Nephron progenitor cell (in vitro differentiated cells): ENCODE data around the gene RNF183.
A peak's percentile ranks its signal among the peaks of the same experiment; 100 is the strongest.

ENCODE experiments used
- DNase-seq: peaks from one replicate; pipeline ENCODE4 v3.0.0; 2021
- H3K27ac Mint-ChIP-seq: 2 replicates; pipeline ENCODE4 v1.8.0; 2021; ENCODE audit warnings: mild to moderate bottlenecking, moderate library complexity, mixed read lengths
- H3K27me3 Mint-ChIP-seq: 2 replicates; pipeline ENCODE4 v1.8.0; 2021; ENCODE audit warnings: mild to moderate bottlenecking, low read depth, mixed read lengths; ENCODE audit not compliant: poor library complexity
- H3K36me3 Mint-ChIP-seq: 2 replicates; pipeline ENCODE4 v1.8.0; 2021; ENCODE audit warnings: low read depth, mixed read lengths
- H3K4me1 Mint-ChIP-seq: 2 replicates; pipeline ENCODE4 v1.8.0; 2021; ENCODE audit warnings: mixed read lengths
- H3K4me3 Mint-ChIP-seq: 2 replicates; pipeline ENCODE4 v1.8.0; 2021; ENCODE audit warnings: mild to moderate bottlenecking, moderate library complexity, mixed read lengths
- H3K9me3 Mint-ChIP-seq: 2 replicates; pipeline ENCODE4 v1.8.0; 2021; ENCODE audit warnings: mild to moderate bottlenecking, moderate library complexity, mixed read lengths
- TF ChIP-seq, protein P1 (sequence below): fragments of 200-600 bp; sonication (generic); IDR thresholded peaks from 2 replicates; pipeline ENCODE4 v1.5.0; 2021; ENCODE audit warnings: antibody characterized with exemption

Gene RNF183

DNA sequence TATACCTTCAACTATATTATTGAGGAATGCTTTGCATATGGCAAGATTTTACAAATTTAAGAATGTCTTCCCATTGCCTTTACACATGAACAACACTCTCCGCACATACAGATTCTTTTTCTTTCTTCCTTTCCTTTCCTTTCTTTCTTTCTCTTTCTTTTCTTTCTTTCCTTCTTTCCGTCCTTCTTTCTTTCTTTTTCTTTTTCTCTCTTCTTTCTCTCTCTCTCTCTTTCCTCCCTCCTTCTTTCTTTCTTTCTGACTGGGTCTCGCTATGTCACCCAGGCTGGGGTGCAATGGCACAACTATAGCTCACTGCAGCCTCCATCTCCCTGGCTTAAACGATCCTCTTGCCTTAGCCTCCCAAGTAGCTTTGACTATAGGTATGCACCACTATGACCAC, 23.1 kb upstream of the RNF183 start:
- TF ChIP-seq, protein P1, sequence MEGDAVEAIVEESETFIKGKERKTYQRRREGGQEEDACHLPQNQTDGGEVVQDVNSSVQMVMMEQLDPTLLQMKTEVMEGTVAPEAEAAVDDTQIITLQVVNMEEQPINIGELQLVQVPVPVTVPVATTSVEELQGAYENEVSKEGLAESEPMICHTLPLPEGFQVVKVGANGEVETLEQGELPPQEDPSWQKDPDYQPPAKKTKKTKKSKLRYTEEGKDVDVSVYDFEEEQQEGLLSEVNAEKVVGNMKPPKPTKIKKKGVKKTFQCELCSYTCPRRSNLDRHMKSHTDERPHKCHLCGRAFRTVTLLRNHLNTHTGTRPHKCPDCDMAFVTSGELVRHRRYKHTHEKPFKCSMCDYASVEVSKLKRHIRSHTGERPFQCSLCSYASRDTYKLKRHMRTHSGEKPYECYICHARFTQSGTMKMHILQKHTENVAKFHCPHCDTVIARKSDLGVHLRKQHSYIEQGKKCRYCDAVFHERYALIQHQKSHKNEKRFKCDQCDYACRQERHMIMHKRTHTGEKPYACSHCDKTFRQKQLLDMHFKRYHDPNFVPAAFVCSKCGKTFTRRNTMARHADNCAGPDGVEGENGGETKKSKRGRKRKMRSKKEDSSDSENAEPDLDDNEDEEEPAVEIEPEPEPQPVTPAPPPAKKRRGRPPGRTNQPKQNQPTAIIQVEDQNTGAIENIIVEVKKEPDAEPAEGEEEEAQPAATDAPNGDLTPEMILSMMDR = no peak
- H3K9me3 Mint-ChIP-seq = no peaks in the 10 kb centered on the region
- no peak for DNase-seq
- no peak overlapping the region for H3K27ac Mint-ChIP-seq
- H3K4me1 Mint-ChIP-seq = peaks cover 6% of the 10 kb centered on the region
- H3K27me3 Mint-ChIP-seq = peaks cover 7% of the 10 kb centered on the region
- H3K4me3 Mint-ChIP-seq = no peak overlapping the region
- no peaks in the 10 kb centered on the region for H3K36me3 Mint-ChIP-seq

DNA sequence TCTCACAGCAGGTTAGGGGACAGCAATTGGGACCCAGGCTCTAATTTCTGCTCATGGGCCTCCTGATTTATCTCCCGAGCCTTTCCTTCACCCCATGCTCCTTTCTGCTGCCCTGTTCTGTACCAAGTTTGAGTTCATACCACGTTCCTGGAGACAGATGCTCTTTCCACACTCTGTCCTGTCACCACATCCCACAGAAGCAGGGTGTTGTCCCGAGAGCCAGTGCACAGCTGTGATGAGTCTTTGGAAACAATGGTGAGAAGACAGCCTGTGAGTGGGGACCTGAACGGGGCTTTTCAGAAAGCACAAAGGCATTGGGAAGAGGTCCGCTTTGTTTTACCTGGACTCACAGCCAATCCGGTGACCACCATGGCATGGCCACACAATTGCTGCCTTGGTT, 19.5 kb upstream of the RNF183 start:
- Mint-ChIP-seq H3K27ac (no peak overlapping the region), H3K9me3 (no peaks in the 10 kb centered on the region)
- no peak for DNase-seq

DNA sequence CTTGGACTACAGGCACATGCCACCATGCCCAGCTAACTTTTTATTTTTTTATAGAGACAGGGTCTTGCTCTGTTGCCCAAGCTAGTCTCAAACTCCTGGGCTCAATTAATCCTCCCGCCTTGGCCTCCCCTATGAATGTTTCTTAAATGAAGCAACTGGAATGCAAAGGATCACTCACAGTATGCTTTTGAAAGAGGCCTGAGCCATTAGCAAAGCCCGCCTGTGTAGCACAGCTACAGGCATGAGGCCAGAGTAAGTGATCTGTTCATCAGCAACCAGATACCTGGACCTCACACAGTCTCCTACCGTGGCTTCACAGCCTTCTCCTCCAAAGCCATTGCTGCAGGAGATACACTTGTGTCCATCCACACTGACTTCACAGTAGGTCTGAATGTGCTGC, 16.9 kb upstream of the RNF183 start:
- no peaks in the 10 kb centered on the region for H3K9me3 Mint-ChIP-seq

More for the DNA sequence above, 19.5 kb upstream of the RNF183 start:
- peaks cover 18% of the 10 kb centered on the region for H3K27me3 Mint-ChIP-seq
- TF ChIP-seq, protein P1 = no peak
- H3K4me1 Mint-ChIP-seq = no peaks in the 10 kb centered on the region
- H3K4me3 Mint-ChIP-seq = no peak overlapping the region
- H3K36me3 Mint-ChIP-seq = no peaks in the 10 kb centered on the region

DNA sequence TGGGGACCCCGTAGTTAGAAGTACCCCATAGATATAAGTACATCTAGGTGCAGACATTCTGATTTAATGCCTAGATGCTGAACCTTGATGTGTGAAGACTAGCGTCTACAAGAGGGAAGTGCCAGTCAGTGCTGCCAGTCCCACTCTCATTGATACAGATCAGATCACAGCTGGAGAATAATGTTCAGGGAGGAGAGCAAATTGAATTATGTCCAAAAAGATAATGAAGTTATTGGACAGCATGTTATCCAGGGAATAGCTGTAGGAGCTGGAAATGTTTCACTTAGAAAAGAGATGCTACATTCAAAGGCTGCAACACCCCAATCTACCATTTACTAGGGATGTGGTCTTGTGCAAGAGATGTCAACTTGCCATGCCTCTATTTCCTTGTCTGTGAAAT, 15.9 kb upstream of the RNF183 start:
- no peak for DNase-seq
- TF ChIP-seq, protein P1 = no peak
- H3K36me3 Mint-ChIP-seq = no peaks in the 10 kb centered on the region
- H3K27me3 Mint-ChIP-seq = peaks cover 26% of the 10 kb centered on the region
- H3K4me1 Mint-ChIP-seq = no peaks in the 10 kb centered on the region
- H3K9me3 Mint-ChIP-seq = no peaks in the 10 kb centered on the region
- H3K4me3 Mint-ChIP-seq = no peak overlapping the region
- H3K27ac Mint-ChIP-seq = no peak overlapping the region

More for the DNA sequence above, 16.9 kb upstream of the RNF183 start:
- no peak for DNase-seq
- no peaks in the 10 kb centered on the region for H3K36me3 Mint-ChIP-seq
- no peak overlapping the region for H3K4me3 Mint-ChIP-seq
- H3K4me1 Mint-ChIP-seq = no peaks in the 10 kb centered on the region
- H3K27me3 Mint-ChIP-seq = peaks cover 29% of the 10 kb centered on the region
- H3K27ac Mint-ChIP-seq = no peak overlapping the region
- TF ChIP-seq, protein P1 = no peak

DNA sequence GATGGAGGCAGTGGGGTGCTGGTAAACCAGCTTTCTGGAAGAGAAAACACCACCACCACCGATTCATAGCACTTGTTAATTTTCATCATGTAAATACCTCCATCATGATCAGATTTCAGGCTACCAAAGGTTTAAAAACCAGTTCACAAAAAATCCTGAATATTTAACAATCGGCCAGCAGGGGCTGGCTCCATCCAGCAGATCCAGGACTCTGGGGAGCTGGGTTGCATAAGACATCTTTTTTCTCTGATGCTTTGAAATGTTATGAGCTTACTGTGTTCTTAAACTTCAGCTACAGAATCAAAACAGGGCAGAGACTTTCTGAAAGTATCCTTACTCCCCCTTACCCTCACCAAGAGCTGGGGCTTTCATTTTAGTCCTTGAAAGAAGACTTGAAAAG, 14.6 kb upstream of the RNF183 start:
- H3K27me3 Mint-ChIP-seq = peaks cover 22% of the 10 kb centered on the region
- no peak overlapping the region for H3K27ac Mint-ChIP-seq
- H3K9me3 Mint-ChIP-seq = no peaks in the 10 kb centered on the region
- TF ChIP-seq, protein P1 = no peak
- no peaks in the 10 kb centered on the region for H3K36me3 Mint-ChIP-seq
- H3K4me1 Mint-ChIP-seq = no peaks in the 10 kb centered on the region
- no peak for DNase-seq
- H3K4me3 Mint-ChIP-seq = no peak overlapping the region

DNA sequence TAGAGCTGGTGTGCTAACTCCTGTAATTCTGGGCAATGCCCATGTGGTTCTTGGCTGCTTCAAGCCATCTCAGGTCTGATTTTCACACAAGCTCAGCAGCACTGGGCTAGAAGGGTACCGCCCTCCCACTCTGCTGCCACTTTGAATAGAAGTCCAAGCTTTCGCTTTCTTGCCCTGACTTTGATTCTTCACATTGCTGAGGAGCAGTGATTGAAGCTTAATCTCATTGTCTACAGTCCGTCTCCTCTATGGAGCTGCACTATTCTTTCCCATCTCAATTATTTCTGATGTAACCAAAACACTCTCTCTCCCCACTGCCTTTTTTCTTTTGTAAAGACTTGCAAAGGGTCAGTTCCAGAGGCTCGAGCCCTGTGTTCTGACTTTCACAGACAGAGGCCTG, 12.9 kb upstream of the RNF183 start:
- Mint-ChIP-seq H3K27me3 (peaks cover 21% of the 10 kb centered on the region), H3K4me3 (no peak overlapping the region), H3K4me1 (no peaks in the 10 kb centered on the region), H3K27ac (peak overlapping the region; percentile 40), H3K9me3 (no peaks in the 10 kb centered on the region), H3K36me3 (no peaks in the 10 kb centered on the region)
- no peak for DNase-seq
- TF ChIP-seq, protein P1 = no peak
